HG02938 (cell line): Measurements from ENCODE around the gene RABEP1.
"Not testable (repeated sequence)": the region's sequence is repeated elsewhere in the genome, so short reads cannot be mapped to it uniquely, and the experiment has no call there.

Experiments
- ATAC-seq: cut with Tn5 transposase; IDR thresholded peaks from one replicate; pipeline ENCODE4 v1.9.1; 2021; ENCODE audit warnings: mild to moderate bottlenecking, moderate library complexity; ENCODE audit not compliant: unreplicated experiment

The RABEP1 gene

GRCh38 chr17:5281814-5282641 lies at the start of gene RABEP1:
RABEP1 (plus strand) TSS chr17:5282284; CDS start chr17:5282487, 203 bp downstream.
- peak; percentile 64 for ATAC-seq

GRCh38 chr17:5233492-5233891 lies 48.6 kb upstream of the RABEP1 start:
- ATAC-seq, result not testable (repeated sequence)

- no peak for ATAC-seq
Measured at GRCh38 chr17:5234645-5235576, 47.2 kb upstream of the RABEP1 start, which contains the start of gene SCIMP. SCIMP (minus strand) TSS chr17:5234860; CDS start chr17:5234755, 105 bp downstream.

- no peak for ATAC-seq
Measured at GRCh38 chr17:5236938-5237540, 45.0 kb upstream of the RABEP1 start.

- ATAC-seq, result no peak
Measured at GRCh38 chr17:5237541-5238016, 44.5 kb upstream of the RABEP1 start.

GRCh38 chr17:5238333-5238732 lies 43.8 kb upstream of the RABEP1 start:
- no peak for ATAC-seq

GRCh38 chr17:5239769-5240168 lies 42.3 kb upstream of the RABEP1 start:
- not testable (repeated sequence) for ATAC-seq

GRCh38 chr17:5241861-5242671 lies 40.0 kb upstream of the RABEP1 start:
- ATAC-seq, result no peak

- no peak for ATAC-seq
Measured at GRCh38 chr17:5247621-5248020, 34.5 kb upstream of the RABEP1 start.

- no peak for ATAC-seq
Measured at GRCh38 chr17:5248821-5249479, 33.1 kb upstream of the RABEP1 start.

- no peak for ATAC-seq
Measured at GRCh38 chr17:5249615-5250014, 32.5 kb upstream of the RABEP1 start.

- ATAC-seq, result no peak
Measured at GRCh38 chr17:5254414-5254813, 27.7 kb upstream of the RABEP1 start.

- no peak for ATAC-seq
Measured at GRCh38 chr17:5254903-5255521, 27.1 kb upstream of the RABEP1 start.

- no peak for ATAC-seq
Measured at GRCh38 chr17:5257124-5257523, 25.0 kb upstream of the RABEP1 start.

GRCh38 chr17:5260542-5260941 lies 21.5 kb upstream of the RABEP1 start:
- ATAC-seq, result no peak

- ATAC-seq, result no peak
Measured at GRCh38 chr17:5262416-5262991, 19.6 kb upstream of the RABEP1 start.

- ATAC-seq, result no peak
Measured at GRCh38 chr17:5263441-5263840, 18.6 kb upstream of the RABEP1 start.

GRCh38 chr17:5264893-5265292 lies 17.2 kb upstream of the RABEP1 start:
- no peak for ATAC-seq
